ENCODE data around the gene NAAA. TPM values are rescaled to one million over a fixed set of nuclear protein-coding genes. Genes with fewer than 3 reads are reported as not detected.

Gene NAAA
- total RNA-seq, 6 experiments from 2014 or later, result 24.2 to 80.7 (median 41.9) TPM

DNA sequence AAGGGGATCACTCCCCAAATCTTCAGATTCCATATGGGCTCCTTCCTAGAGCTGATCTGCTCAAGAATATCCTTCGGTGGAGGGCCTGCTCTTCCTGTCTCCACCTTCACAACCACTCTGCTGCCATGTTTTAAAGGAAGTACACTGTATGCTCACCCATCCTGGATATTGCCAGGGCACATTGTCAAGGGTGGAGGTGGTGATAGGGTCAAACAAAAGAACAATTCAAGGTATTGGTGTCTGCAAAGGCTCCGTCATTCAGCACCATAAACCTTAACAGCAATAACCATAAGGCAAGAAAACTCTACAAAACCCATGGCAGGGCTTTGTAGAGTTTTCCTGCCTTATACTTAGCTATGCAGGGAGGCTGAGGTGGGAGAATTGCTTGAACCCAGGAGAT, 18.9 kb downstream of the NAAA start:
- Histone ChIP-seq H3K4me3 (no peak overlapping the region), H3K36me3 (peaks cover 0 to 5% (median 0%) of the 10 kb centered on the region in 4 donors), H3K27ac (peak overlapping the region in 1 of 3 donors; percentile 75), H3K4me1 (peaks cover 0 to 42% (median 20%) of the 10 kb centered on the region in 4 donors), H3K27me3 (no peaks in the 10 kb centered on the region), H3K9me3 (no peaks in the 10 kb centered on the region)
- TF ChIP-seq, protein P1, sequence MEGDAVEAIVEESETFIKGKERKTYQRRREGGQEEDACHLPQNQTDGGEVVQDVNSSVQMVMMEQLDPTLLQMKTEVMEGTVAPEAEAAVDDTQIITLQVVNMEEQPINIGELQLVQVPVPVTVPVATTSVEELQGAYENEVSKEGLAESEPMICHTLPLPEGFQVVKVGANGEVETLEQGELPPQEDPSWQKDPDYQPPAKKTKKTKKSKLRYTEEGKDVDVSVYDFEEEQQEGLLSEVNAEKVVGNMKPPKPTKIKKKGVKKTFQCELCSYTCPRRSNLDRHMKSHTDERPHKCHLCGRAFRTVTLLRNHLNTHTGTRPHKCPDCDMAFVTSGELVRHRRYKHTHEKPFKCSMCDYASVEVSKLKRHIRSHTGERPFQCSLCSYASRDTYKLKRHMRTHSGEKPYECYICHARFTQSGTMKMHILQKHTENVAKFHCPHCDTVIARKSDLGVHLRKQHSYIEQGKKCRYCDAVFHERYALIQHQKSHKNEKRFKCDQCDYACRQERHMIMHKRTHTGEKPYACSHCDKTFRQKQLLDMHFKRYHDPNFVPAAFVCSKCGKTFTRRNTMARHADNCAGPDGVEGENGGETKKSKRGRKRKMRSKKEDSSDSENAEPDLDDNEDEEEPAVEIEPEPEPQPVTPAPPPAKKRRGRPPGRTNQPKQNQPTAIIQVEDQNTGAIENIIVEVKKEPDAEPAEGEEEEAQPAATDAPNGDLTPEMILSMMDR (IDR thresholded peaks at IDR 0.05), result no peak
- no peak for TF ChIP-seq POLR2A (IDR thresholded peaks at IDR 0.05)
- intact Hi-C loops (cut with DNase I), result no loop called here
- ATAC-seq (no peak), DNase-seq (no peak)
- no CpG with 5 or more reads among the region's 2 CpGs for WGBS (ENCODE audit: insufficient coverage, low coverage, low lambda C conversion rate, missing lambda C conversion rate)

DNA sequence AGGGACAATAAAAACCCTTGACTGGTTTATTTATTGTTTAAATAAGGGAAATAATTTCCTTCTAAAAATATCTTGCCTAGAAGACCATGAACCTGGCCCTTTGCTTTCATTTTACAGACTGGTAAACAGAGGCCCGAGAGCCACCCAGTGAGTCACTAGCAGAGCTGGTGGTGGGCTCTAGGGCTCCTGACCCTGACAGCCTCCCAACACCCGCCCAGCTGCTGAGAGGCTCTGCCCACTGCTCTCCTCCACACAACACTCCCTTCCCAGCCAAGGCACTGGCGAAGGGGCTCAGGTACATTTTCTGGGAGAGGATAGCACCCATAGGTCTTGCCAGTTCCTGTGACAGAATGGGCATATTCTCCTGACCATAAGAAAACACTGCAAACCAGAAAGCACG, 20.5 kb downstream of the NAAA start:
- intact Hi-C loops (cut with DNase I), result no loop called here
- H3K27ac ChIP-seq, result peak overlapping the region in 1 of 3 donors; percentile 38
- no peak for ATAC-seq

DNA sequence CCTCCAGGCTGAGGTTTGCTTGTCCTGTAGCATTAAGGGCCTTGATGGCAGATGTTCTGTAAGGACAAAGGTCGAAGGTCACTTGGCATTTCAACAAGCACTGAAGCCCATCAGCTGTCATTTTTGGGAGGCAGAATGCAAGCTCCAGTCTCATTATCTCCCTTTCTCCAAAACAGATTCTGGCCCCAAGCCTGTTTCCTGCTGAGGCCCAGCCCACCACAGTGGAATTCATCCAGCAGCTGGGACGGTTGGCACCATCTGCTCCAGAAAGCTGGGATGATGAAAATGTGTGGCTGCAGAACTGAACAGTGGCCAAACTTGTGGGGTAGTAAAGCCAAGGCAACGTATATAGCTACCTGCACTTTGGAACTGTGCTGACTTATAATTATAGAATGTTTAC, 20.9 kb downstream of the NAAA start:
- peaks cover 0 to 5% (median 0%) of the 10 kb centered on the region in 4 donors for H3K36me3 ChIP-seq
- peaks cover 0 to 49% (median 20%) of the 10 kb centered on the region in 4 donors for H3K4me1 ChIP-seq
- no peaks in the 10 kb centered on the region for H3K9me3 ChIP-seq
- H3K27me3 ChIP-seq, result no peaks in the 10 kb centered on the region
- H3K27ac ChIP-seq, result peak overlapping the region in 1 of 3 donors; percentile 38
- no peak for TF ChIP-seq POLR2A (IDR thresholded peaks at IDR 0.05)
- TF ChIP-seq, protein P1 (IDR thresholded peaks at IDR 0.05), result no peak
- intact Hi-C loops (cut with DNase I), result loop anchor here in 1 of 2 donors (10.0 kb wide), 1 partner anchor 165 kb away; no protein-coding TSS in a partner anchor
- peak; percentile 58 to 86 (median 80) for DNase-seq
- no peak overlapping the region for H3K4me3 ChIP-seq
- ATAC-seq, result peak; percentile 72 to 84 (median 76)
- 31% methylated on average over 3 of the region's 3 CpGs for WGBS (ENCODE audit: insufficient coverage, low coverage, low lambda C conversion rate, missing lambda C conversion rate)

More for the DNA sequence above, 20.5 kb downstream of the NAAA start:
- Histone ChIP-seq H3K36me3 (peaks cover 0 to 5% (median 0%) of the 10 kb centered on the region in 4 donors), H3K4me3 (no peak overlapping the region), H3K9me3 (no peaks in the 10 kb centered on the region), H3K27me3 (no peaks in the 10 kb centered on the region), H3K4me1 (peaks cover 0 to 49% (median 20%) of the 10 kb centered on the region in 4 donors)
- TF ChIP-seq, protein P1 (IDR thresholded peaks at IDR 0.05), result no peak
- TF ChIP-seq POLR2A (IDR thresholded peaks at IDR 0.05), result no peak
- 69% methylated on average over 2 of the region's 4 CpGs for WGBS (ENCODE audit: insufficient coverage, low coverage, low lambda C conversion rate, missing lambda C conversion rate)
- no peak for DNase-seq

DNA sequence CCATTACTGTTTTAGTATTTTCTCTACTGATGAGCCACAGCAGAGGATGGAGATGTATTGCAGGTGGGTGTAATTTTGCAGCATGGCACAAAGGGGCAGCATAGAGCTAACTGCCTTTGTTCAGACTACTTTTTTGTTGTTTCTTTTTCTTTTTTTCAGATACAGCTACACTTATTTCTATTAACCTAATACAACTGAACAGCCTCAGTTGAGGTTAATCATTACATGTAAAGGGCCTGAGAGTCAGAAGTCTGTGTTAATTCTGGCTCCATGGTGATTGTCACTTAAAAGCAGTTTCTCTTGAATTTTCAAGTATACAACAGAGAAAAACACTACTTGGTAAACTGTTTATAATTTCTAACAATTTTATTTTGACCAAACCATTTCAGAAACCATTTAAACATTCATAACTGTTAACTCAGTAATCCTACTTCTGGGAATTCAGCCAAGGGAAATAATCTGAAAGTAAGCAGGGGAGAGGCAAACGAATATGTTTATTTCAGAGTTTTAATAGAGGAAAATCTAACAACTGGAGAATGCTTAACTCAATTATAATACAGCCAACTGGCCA, 24.6 kb downstream of the NAAA start:
- H3K9me3 ChIP-seq, result no peaks in the 10 kb centered on the region
- ATAC-seq, result peak; percentile 83 to 92 (median 90)
- intact Hi-C loops (cut with DNase I), result loop anchor here in 1 of 2 donors (10.0 kb wide), 1 partner anchor 169 kb away; no protein-coding TSS in a partner anchor
- TF ChIP-seq POLR2A (IDR thresholded peaks at IDR 0.05), result no peak
- TF ChIP-seq, protein P1 (IDR thresholded peaks at IDR 0.05), result peak; percentile 82 to 91 (median 86)
- H3K27me3 ChIP-seq, result no peaks in the 10 kb centered on the region
- H3K4me1 ChIP-seq, result peaks cover 0 to 26% (median 9%) of the 10 kb centered on the region in 4 donors
- H3K36me3 ChIP-seq, result peaks cover 0 to 10% (median 0%) of the 10 kb centered on the region in 4 donors
- H3K27ac ChIP-seq, result peak overlapping the region in 2 of 3 donors; percentile 19 to 58
- peak in 1 of 3 donors; percentile 58 for DNase-seq
- WGBS (ENCODE audit: insufficient coverage, low coverage, low lambda C conversion rate, missing lambda C conversion rate), result 12% methylated on average over 1 of the region's 1 CpG
- no peak overlapping the region for H3K4me3 ChIP-seq

Data from right lobe of liver (tissue), 6 donors.